IMR-90 (cell line): ENCODE measurements around the gene ZMAT5.

Experiments
- BHLHE40 ChIP-seq: fragments of 150-350 bp; IDR thresholded peaks from 2 replicates; pipeline ENCODE4 v1.6.1; 2016; ENCODE audit warnings: mild to moderate bottlenecking, low read depth, low read length
- CHD1 ChIP-seq: IDR thresholded peaks from 2 replicates; pipeline ENCODE4 v1.6.1; 2012; ENCODE audit warnings: low read depth, low read length, improper control_type of control experiment
- CTCF ChIP-seq: conservative IDR thresholded peaks from 2 replicates; pipeline ENCODE4 v1.5.1; 2012; ENCODE audit warnings: mild to moderate bottlenecking, low read depth, low read length, improper control_type of control experiment
- FOS ChIP-seq: fragments of 150-350 bp; IDR thresholded peaks from 2 replicates; pipeline ENCODE4 v1.6.1; 2016; ENCODE audit warnings: low read depth, low read length
- MXI1 ChIP-seq: IDR thresholded peaks from 2 replicates; pipeline ENCODE4 v1.6.1; 2012; ENCODE audit warnings: low read depth, mild to moderate bottlenecking, low read length, moderate library complexity, borderline replicate concordance
- POLR2A ChIP-seq: IDR thresholded peaks from 2 replicates; pipeline ENCODE4 v1.6.1; 2012; ENCODE audit warnings: mild to moderate bottlenecking, low read depth, low read length
- RAD21 ChIP-seq: IDR thresholded peaks from 2 replicates; pipeline ENCODE4 v1.6.1; 2012; ENCODE audit warnings: low read length, improper control_type of control experiment
- RCOR1 ChIP-seq: IDR thresholded peaks from 2 replicates; pipeline ENCODE4 v1.6.1; 2012; ENCODE audit warnings: mild to moderate bottlenecking, low read length, improper control_type of control experiment; ENCODE audit not compliant: insufficient replicate concordance
- RFX5 ChIP-seq: IDR thresholded peaks from 2 replicates; pipeline ENCODE4 v1.8.0; 2012; ENCODE audit warnings: low read depth, mild to moderate bottlenecking, low read length, moderate library complexity

GRCh38 chr22:29722587-29722986 is 44.2 kb downstream of the ZMAT5 start:
- TF ChIP-seq CTCF (no peak), MXI1 (no peak), FOS (no peak), POLR2A (no peak), RFX5 (no peak), RAD21 (no peak), CHD1 (no peak), BHLHE40 (no peak), RCOR1 (no peak)
